HG02852 (cell line): ENCODE measurements around the gene NOS1AP.

Experiments used
- ATAC-seq: cut with Tn5 transposase; IDR thresholded peaks from one replicate; pipeline ENCODE4 v1.9.1; 2021; ENCODE audit warnings: mild to moderate bottlenecking, moderate library complexity; ENCODE audit not compliant: unreplicated experiment

NOS1AP gene

DNA sequence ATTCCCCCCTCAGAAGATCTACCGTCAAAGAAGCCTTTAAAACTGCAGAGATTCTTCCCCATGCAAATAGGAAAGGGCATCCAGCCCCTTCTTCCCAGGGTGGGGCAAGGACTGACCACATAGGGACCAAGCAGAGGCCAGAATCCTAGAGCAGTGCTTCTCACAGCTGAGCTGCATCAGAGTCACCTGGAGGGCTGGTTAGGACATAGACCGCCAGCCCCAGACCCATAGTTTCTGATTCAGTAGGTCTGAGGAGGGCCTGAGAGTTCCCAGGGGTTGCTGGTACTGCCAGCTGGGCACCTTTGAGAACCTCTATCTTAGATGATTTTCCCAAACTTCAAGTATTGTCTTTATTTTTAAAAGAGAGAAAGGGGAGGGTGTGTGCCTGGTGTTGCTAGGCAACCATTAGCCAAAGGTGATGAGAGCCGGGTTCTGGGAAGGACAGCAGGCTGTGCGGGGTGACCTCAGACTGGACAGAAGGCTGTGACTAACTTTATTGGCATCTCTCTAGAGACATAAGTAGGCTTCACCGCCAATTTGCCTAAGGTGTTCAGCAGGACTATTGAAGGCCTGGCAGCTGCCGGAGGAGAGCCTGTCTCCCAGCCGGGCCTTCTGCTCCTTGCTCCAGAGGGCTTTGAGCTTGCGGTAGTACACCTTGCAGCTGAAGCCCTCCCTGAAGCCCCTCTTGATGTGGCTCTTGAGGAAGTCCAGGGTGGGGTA is 304.2 kb downstream of the NOS1AP start:
- no peak for ATAC-seq

DNA sequence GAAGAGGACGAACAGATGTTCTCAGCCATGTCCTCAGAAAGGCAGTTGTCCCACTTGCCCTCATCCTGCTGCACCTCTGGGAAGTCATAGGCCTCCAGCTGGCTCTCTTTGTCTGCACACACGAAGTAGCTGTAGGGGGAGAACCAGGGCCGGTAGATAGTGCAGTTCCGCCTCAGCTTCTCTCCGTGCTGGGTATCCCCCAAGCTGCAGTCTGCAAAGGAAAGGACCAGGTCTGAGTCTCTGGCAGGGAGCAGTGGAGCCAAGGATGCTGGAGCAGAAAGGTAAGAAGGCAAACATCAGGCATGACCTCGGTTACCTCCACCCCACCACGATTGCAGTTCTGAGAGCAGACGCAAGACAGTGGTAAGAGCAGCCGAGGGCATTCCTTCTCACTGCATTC is 304.9 kb downstream of the NOS1AP start:
- ATAC-seq, result no peak

DNA sequence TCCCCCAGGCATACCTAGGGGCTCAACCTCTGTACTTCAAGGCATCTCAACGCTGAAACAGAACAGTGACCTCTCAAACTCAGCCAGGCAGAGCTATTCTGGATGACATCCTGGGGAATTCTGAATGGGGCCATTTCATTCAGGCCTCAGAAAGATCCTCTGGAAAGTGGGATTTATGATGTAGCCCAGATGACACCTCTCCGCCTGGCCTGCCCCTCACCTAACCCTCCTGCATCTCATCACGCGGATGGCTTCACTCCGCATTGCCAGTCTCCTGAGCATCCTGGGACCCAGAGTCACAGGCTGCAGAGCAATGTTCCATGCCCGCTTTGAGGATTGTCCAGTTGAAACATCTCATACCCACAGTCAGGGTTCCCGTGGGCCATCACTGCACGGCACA is 306.0 kb downstream of the NOS1AP start:
- no peak for ATAC-seq

DNA sequence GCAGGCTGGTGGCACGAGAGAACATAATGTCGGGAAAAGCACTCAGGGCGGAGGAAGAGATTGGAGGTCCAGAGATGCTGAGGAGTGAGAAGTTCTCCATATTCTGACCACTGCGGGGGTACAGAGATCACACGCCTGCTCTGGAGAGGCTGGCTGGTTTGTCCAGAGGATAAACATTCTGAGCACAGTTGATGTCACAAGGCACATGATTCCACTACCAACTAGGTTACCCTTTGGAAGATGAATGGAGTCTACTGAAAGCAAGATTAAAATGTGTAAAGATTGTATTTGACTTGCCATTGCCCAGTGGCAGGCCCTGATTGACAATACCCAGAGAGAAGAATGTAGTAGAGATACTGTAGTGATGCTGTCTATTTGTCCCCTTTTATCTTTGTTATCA is 307.2 kb downstream of the NOS1AP start, which contains the start of gene SPATA46:
Gene SPATA46, minus strand, starts transcription at position 164 of the 400 bp plus-strand sequence. Its CDS starts 64 bp downstream, at position 100.
- no peak for ATAC-seq

GRCh38 chr1:162380061-162380846 is 310.8 kb downstream of the NOS1AP start:
- ATAC-seq, result no peak

- no peak for ATAC-seq
Observed at GRCh38 chr1:162381383-162381782, 311.9 kb downstream of the NOS1AP start, which contains the start of gene C1orf226. Gene C1orf226 (plus strand): TSS chr1:162381728. CDS start chr1:162381902, 174 bp downstream.

DNA sequence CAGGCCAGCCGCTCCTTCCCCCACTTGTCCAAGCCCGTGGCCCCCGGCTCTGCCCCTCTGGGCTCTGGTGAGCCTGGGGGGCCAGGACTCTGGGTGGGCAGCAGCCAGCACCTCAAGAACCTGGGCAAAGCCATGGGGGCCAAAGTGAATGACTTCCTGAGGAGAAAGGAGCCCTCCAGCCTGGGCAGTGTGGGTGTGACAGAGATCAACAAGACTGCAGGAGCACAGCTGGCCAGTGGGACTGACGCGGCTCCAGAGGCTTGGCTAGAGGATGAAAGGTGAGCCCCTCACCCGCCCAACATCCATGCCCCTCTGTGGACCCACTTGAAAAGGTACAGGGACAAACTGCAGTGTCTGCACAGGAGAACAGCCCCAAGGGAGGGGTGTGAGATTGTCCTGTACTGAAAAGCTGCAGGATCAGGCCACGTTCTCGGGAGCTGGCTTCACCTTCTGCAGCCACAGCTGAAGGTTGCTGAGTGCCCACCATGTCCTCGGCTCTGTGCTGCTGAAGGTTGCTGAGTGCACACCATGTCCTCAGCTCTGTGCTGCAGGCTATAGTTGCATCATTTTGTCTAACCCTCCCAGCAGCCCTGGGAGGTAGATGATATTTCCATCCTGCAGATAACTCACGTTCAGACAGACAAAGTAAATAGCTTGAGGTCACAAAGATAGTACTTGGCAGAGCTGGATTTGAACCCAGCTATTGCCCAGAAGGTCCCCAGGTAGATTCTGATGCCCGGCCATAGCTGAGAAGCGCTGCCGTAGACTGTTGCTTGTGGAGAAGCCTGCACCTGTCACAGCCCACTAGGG is 312.7 kb downstream of the NOS1AP start:
- ATAC-seq, result no peak

DNA sequence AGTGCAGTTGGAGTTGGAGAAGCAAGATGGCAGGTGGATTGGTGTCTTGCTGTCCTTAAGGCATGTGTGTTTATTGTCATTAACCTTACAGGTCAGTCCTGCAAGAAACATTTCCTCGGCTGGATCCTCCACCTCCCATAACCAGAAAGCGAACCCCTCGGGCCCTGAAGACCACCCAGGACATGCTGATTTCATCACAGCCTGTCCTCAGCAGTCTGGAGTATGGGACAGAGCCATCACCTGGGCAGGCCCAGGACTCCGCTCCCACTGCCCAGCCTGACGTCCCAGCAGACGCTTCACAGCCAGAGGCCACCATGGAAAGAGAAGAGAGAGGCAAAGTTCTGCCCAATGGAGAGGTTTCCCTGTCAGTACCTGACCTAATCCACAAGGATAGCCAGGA is 313.6 kb downstream of the NOS1AP start:
- no peak for ATAC-seq

DNA sequence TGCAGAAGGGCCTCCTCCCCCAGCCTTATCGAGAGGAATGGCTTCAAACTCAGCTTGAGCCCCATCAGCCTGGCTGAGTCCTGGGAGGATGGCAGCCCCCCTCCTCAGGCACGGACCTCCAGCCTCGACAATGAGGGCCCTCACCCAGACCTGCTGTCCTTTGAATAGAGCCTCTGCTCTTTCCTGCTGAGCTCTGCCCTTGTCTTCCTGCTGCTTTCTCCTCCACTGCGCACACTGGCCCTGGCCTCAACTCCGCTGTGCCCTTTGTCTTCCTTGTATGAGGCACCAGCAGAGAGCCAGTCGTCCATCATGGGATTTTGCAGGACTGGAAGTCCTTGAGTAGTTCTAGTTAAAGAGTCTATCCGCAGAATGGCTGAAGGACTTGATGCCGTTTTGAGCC is 314.0 kb downstream of the NOS1AP start:
- no peak for ATAC-seq

GRCh38 chr1:162384116-162384515 is 314.6 kb downstream of the NOS1AP start:
- ATAC-seq, result no peak

- no peak for ATAC-seq
Observed at GRCh38 chr1:162384601-162385279, 315.2 kb downstream of the NOS1AP start.

DNA sequence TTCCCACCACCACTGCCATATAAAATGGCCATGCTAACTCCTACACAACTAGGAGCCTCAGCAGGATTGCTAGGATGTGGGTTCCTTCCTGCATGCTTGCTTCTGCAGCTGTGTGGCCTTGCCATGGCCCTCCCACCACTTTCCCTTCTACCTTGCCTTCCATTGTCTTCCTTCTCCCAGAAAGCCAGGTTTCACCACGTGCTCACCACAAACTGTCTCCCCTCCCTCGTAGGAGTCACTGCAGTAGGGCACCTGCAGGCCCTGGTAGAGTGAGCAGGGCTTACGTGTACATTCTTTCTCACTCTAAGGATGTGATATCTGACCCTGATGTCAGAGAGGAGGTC is 315.8 kb downstream of the NOS1AP start:
- ATAC-seq, result no peak

GRCh38 chr1:162385702-162386101 is 316.2 kb downstream of the NOS1AP start:
- ATAC-seq, result no peak

DNA sequence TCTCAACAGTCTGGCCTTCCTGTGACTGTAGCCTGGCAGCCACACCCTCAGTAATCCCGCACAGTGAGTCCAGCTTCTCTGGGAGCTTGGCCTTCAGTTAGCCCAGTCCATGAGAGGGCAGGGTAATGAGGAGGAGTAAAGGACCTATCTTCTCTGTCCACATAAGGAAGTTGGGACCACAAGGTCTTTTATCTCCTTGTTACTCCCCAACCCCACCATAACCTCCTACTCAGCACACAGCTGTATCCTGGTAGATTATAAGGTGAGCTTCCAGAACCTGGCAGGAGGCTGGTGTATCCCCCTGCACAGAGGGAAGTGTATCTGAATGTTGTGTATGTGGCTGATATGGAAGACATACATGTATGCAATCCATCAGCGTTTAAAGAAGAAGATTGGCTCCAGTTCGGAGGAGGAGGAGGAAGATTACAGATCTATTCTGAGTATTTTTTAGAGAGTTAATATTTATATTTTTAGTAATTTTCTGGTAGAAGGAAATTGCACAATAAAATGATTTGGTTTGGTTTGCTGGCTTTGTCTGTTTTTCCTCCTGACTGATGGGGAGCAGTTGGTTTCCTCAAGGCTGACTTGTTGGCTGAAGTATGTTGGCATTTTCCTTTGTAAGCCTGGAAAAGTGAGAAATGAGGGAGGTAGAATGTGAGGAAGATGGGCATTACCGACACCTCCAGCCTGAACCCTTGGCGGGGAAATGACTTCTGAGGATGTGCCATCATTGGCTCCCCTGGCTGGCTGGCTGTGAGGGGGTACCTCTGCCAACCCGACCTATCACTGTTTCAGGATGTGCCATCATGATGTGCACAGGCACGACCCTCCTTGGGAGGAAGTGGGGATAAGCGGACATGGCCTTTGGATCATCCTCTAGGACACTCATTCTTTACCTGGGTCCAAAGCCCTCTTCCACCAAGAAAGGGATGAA is 317.1 kb downstream of the NOS1AP start:
- ATAC-seq, result no peak

- ATAC-seq, result no peak
Observed at GRCh38 chr1:162387226-162388082, 318.0 kb downstream of the NOS1AP start.

- no peak for ATAC-seq
Observed at GRCh38 chr1:162388083-162388594, 318.6 kb downstream of the NOS1AP start.

DNA sequence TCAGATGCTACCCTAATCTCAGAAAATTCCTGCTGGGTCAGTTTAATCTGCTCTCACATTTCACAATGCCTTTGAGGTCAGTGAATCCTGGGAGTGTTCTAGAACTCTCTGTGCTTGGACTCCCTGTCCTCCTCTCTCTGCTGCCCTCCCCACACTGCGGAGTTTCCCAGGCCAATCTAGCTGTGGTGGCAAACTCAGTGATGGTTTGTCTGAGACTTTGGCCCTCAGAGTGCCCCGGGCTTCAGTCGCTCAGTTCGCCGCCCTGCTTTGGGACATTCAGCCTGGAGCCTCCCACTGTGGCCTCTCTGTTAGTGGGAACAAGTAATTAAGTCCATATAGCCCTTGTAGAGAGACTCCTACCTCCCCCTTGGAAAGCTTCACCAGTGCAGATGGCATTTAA is 319.1 kb downstream of the NOS1AP start:
- ATAC-seq, result no peak

- ATAC-seq, result no peak
Observed at GRCh38 chr1:162389021-162389818, 319.7 kb downstream of the NOS1AP start.
